CD4-positive, alpha-beta T cell treated with Interleukin-17A for 1 hour (primary cell): ENCODE measurements around the gene CADPS2.

Experiments used
- DNase-seq: peaks from one replicate; pipeline ENCODE4 v3.0.0-alpha.2; 2020

CADPS2 gene

DNA sequence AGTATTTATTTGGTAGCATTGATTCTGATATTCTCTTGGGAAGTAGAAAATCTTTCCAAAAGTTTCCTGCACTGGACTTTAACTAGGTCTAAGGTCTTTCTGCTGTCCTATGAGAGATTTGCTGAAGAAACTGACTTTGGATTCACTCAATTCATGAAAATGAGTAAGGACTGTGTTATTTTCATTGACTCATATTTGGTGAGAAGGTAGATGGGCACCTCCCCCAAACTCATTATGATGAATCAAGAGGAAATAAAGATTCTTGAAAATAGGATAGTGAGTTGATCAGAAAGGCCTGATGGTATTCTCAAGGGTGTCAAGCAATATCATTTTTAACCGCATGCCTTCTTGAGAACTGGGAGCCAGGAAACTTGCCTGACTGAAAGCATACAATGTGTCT, 297.6 kb downstream of the CADPS2 start:
- DNase-seq, result no peak

DNA sequence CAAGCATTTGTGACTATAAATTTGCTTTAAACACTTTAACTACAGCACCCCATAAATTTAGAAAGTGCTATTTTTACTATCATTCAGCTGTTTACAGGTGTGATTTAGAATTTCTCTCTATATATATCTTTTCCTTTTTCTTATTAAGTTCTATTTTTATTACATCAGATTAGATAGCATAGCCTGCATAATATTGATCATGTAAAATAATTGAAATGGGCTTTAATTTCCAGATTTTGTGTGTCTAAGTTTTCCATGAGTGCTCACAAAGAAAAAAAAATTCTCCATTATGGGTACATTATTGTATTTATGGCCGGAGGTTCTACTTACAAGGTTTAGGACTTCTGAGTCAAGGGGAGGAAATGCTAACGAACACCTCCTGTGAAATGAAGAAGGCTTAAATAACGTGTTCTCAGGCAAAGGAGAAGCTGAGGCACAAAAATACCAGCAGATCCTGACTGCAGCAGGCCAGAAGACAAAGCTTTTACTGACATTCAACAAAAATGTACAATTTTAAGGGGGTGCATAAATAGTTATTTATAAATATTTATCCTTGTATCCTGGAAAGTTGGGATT, 301.5 kb downstream of the CADPS2 start:
- DNase-seq, result no peak

DNA sequence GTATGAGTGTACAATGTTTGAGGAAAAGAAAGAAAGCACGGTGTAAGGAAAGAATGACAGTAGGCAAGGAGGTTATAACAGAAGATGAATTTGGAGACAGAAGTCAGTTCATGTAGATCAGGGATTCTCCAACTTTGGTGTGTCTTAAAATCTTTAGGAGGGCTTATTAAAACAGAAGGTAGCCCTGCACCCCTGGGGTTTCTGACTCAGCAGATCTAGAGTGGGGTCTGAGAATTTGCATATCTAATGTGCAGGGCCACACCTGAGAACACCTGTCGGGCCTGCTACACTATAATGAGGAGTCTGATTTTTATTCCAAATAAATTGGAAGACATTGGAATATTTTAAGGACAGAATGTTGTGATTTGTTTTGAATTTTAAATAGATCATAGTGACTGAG, 307.9 kb downstream of the CADPS2 start:
- DNase-seq, result no peak

DNA sequence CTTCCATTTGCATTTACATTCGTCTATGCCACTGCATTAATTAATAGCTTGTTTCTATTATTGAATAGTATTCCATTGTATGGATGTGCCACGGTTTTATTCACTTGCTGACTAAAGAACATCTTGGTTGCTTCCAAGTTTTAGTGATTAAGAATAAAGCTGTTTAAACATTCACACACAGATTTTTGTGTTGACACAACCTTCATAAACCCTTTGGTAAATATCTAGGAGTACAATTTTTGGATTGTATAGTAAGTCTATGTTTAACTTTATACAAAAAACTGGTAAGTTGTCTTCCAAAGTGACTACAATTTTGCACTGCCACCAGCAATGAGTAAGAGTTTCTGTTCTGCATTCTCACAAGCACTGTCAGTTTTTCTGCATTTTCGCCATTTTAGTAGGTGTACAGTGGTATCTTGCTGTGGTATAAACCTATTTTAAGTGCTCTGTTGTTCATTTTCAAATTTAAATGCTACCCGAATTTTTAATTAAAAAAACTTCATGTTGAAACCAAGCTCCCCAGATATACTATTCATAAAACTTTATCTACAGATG, 308.7 kb downstream of the CADPS2 start:
- DNase-seq, result no peak

GRCh38 chr7:122572706-122573105, 313.6 kb downstream of the CADPS2 start:
- DNase-seq, result no peak

- DNase-seq, result no peak
Measured at GRCh38 chr7:122561326-122561725, 324.9 kb downstream of the CADPS2 start.

- DNase-seq, result no peak
Measured at GRCh38 chr7:122556873-122557542, 329.3 kb downstream of the CADPS2 start.

DNA sequence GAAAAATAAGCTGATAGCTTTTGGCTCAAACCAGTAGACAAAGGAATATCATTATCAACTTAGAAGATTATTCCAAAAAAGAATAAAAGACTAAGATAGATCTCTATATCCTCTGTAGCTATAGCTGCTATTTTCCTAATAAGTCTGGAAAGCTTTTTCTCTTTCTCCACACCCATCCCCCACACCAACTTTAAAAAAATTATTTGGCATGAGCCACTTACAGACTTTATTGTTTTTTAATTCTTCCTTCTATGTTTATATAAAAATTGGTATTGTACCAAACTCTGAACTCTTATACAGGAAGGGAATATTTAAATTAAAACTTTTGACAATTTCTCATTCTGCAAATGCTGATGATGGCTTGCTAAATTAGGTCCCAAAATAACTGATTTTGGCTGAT, 330.0 kb downstream of the CADPS2 start:
- DNase-seq, result no peak

DNA sequence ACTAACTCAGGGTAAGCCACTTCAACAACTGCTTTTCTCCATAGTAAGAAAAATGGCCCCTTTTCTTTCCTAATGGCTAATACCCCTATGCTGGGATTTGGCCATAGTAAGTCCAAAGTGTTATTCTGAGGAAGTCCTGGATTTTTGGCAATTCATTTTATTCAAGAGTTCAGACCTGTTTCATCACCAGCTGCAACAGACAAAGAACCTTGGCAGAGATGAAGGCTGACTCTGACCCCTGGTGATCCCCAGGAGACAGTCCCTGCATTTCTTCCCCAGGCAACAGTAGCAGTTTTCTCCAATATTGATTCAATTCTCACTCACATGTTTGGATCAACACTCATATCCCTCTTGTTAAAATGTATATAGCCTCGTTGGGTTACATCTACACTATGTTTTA, 332.5 kb downstream of the CADPS2 start:
- DNase-seq, result no peak

GRCh38 chr7:122552769-122553168, 333.5 kb downstream of the CADPS2 start:
- no peak for DNase-seq

DNA sequence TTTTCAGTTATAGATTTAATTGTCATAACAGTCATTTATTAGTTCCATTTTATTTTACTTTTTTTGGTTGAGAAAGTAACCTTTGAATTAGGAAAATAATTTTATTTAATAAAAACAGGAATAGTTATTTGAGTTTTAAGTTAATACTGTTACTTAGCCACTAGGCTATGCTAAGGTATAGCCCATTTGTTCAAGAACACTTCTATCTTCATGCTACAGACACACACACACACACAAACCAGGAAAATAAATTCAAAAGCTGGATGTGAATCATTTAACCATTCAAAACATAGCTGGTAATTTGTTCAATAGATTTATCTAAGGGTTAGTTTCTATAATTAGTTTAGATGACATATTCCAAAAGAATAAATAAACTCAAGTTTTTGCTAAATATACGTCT, 335.7 kb downstream of the CADPS2 start:
- DNase-seq, result no peak

DNA sequence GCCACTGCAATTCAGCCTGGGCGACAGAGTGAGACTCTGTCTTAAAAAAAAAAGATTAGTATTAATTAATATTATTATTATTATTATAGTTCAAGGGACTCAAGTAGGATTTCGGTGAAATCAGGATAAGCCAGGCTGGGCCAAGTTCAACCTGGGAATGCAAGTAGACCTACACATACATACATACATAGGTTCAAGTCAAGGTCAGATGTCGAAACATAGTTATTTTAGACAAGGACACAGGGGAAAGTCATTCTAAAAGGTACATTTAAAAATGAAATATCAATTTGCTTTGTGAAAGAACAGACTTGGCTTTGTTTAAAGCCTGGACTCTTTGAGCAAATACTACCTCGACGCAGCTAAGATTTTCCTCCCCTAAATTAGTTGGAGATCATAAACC, 336.7 kb downstream of the CADPS2 start:
- DNase-seq, result no peak

- DNase-seq, result no peak
Measured at GRCh38 chr7:122546496-122546895, 339.8 kb downstream of the CADPS2 start.

DNA sequence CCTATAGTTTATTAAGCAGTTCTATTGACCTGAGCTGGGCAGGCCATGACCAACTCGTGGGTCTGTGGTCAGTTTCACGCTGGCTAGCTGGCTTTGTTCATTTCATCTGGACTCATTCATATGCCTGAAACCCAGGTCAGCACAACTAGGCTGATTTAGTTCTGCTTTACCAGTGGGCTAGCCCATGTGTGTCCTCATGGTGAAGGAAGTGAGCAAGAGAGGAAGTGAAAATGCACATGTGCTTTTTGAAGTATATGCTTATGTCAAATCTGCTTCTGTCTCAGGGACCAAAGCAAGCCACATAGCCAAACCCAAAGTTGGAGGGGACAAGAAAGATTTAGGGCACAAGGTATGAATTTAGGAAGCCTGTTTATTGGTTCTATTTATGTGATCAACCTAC, 341.8 kb downstream of the CADPS2 start:
- peak; percentile 5 for DNase-seq

- no peak for DNase-seq
Measured at GRCh38 chr7:122543891-122544290, 342.4 kb downstream of the CADPS2 start.

DNA sequence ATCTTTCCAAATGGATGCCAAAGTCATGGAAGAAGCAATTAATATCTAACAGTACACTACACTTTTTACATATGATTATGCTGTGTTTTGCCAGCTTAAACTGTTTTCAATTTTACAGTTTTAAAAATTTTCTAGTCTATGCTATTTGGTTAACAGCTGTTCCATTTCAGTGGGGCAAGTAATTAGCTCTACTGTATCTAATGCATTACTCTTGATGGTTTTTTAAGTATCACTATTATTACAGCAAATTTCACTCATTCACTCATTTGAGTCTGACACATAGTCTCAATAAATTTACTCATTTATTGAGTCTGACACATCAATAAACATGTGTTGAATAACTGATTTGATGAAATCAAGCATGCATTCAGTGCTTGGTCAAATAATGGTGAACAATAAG, 343.1 kb downstream of the CADPS2 start:
- no peak for DNase-seq

DNA sequence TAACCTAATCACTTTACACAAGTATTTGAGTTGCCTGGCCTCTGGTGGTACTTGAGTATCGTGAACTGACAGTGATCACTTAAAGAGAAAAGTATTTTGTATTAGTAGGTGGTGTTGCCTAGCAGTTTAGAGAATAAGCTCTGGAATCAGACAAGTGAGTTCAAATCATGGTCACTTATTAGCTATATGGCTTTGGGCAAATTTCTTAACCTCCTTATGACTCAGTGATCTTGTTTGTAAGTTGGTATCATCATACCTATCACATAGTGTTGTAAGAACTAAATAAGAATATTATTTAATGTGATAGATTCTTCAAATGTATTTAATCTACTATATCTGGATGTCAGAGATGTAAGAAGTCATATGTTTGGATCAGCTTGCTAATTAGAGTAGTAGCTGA, 351.2 kb downstream of the CADPS2 start:
- no peak for DNase-seq

- DNase-seq, result no peak
Measured at GRCh38 chr7:122532406-122533269, 353.6 kb downstream of the CADPS2 start.

GRCh38 chr7:122528879-122529481, 357.3 kb downstream of the CADPS2 start:
- no peak for DNase-seq

DNA sequence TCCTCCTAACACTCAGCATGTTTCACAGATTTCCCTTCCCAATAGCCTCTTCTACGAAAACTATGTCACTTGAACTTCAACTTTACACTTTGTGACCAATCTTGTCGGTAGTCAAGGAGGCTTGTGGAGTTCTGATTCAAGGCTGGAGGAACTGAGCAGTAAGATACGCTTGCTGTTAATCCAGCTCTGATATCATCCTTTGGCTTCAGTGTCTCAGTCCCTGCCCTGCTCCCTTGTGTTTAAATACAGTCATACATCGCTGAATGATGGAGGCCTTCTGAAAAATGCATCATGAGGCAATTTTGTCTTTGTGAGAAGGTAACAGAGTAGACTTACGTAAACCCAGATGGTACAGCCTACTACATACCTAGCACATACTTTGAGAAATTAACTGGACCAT, 360.9 kb downstream of the CADPS2 start:
- no peak for DNase-seq

DNA sequence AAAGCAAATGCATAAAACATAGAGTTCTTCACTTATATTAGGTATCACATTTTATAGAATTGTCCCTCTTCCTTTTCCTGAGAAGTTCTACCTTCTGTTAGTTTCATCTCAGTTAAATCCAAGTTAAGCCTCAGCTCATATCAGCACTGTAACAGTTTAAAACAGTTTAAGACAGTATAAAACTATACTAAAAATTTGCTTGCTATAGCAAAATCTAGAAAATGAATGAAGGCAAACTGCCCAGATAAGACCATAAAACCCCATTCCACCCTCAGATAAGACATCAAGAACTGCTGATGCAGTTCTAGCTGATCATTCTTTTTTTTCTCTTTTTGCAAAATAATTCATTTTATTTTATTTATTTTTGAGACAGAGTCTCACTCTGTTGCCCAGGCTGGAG, 364.5 kb downstream of the CADPS2 start:
- DNase-seq, result no peak

DNA sequence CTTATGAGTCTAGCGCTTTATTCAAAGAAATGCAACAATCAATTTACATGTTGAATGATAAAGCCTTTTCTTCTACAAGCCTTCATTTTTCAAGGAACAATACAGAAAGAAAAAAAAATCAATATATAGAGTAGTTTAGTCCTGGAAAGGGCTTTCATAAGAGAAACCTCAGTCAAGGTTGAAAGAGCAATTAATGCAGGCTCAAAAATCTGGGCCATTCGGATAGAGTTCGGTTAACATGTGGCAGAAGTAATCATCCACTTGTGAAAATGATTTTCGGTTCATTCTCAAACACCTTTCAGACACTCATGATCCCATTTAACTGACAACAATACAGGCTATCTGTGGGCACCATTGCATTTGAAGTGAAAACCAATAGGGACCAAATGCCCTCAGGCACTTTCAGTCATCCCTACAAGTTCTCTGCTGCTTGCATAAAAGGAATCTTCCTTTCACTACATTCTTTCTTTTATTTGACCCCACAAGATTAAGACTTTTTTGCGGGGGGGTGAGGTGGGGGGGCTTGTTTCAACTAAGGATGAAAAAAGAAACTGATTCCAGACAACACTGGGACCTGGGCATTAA, 365.2 kb downstream of the CADPS2 start:
- no peak for DNase-seq

GRCh38 chr7:122518488-122518887, 367.8 kb downstream of the CADPS2 start:
- no peak for DNase-seq
